Fibroblast of lung (primary cell): ENCODE data around the gene RALBP1. TPM values are rescaled to one million over a fixed set of nuclear protein-coding genes. Genes with fewer than 3 reads are reported as not detected.

Experiments used
- DNase-seq, 2 donors: peaks; one replicate each; pipeline versions ENCODE4 v3.0.0 to v3.0.0-alpha.2; 2010; ENCODE audit warnings: low read depth in 2 of 2
- H2AFZ ChIP-seq: 2 replicates; pipeline ENCODE4 v1.5.1; 2012; ENCODE audit warnings: low read length, control low read depth, inconsistent platforms
- H3K27ac ChIP-seq: 2 replicates; pipeline ENCODE4 v1.5.1; 2011; ENCODE audit warnings: low read length, control low read depth; ENCODE audit not compliant: insufficient read depth
- H3K27me3 ChIP-seq: 2 replicates; pipeline ENCODE4 v1.5.1; 2011; ENCODE audit warnings: mild to moderate bottlenecking, low read length; ENCODE audit not compliant: control insufficient read depth, insufficient read depth
- H3K36me3 ChIP-seq: 2 replicates; pipeline ENCODE4 v1.5.1; 2011; ENCODE audit warnings: low read length; ENCODE audit not compliant: control insufficient read depth, insufficient read depth
- H3K4me1 ChIP-seq: 2 replicates; pipeline ENCODE4 v1.5.1; 2011; ENCODE audit warnings: low read length; ENCODE audit not compliant: control insufficient read depth, insufficient read depth; ENCODE audit errors: extremely low read depth
- H3K4me2 ChIP-seq: 2 replicates; pipeline ENCODE4 v1.5.1; 2011; ENCODE audit warnings: low read length, control low read depth; ENCODE audit not compliant: insufficient read depth; ENCODE audit errors: extremely low read depth
- H3K4me3 ChIP-seq, 4 experiments: fragments of 200-600 bp in 1 of 4; sonication (generic) in 1 of 4; replicated peaks in 1 of 4; 2 replicates each; pipeline ENCODE4 v1.5.1; 2011 to 2016; ENCODE audit warnings: low read length in 4 of 4, low read depth in 3 of 4, mild to moderate bottlenecking in 3 of 4, control low read depth in 2 of 4, inconsistent platforms in 1 of 4, mixed read lengths in 1 of 4; ENCODE audit not compliant: insufficient read depth in 1 of 4; ENCODE audit errors: control extremely low read depth in 1 of 4
- H3K79me2 ChIP-seq: 2 replicates; pipeline ENCODE4 v1.5.1; 2012; ENCODE audit warnings: mild to moderate bottlenecking, low read length, inconsistent platforms; ENCODE audit not compliant: control insufficient read depth, insufficient read depth
- H3K9ac ChIP-seq: 2 replicates; pipeline ENCODE4 v1.5.1; 2011; ENCODE audit warnings: mild to moderate bottlenecking, low read length, control low read depth; ENCODE audit not compliant: insufficient read depth
- H3K9me3 ChIP-seq: 2 replicates; pipeline ENCODE4 v1.5.1; 2012; ENCODE audit warnings: low read depth, low read length; ENCODE audit not compliant: control insufficient read depth, insufficient read depth
- H4K20me1 ChIP-seq: 2 replicates; pipeline ENCODE4 v1.5.1; 2011; ENCODE audit warnings: low read length; ENCODE audit not compliant: control insufficient read depth, insufficient read depth; ENCODE audit errors: extremely low read depth
- CTCF ChIP-seq, 2 donors: IDR thresholded peaks in 1 of 2; conservative IDR thresholded peaks in 1 of 2; 1 replicate in 1 of 2; 2 replicates in 1 of 2; pipeline ENCODE4 v1.5.1; 2011 to 2012; ENCODE audit warnings: low read length in 2 of 2, control low read depth in 1 of 2, inconsistent platforms in 1 of 2, low read depth in 1 of 2, mild to moderate bottlenecking in 1 of 2
- EZH2 ChIP-seq: IDR thresholded peaks from 2 replicates; pipeline ENCODE4 v1.5.1; 2012; ENCODE audit warnings: low read length, control low read depth, mild to moderate bottlenecking; ENCODE audit errors: missing control alignments
- polyA plus RNA-seq, 2 donors: library from polyadenylated mRNA; depleted of rRNA in 1 of 2; stranded (reverse) in 1 of 2; unstranded in 1 of 2; fragments of >200 nt; gene quantifications; 2 replicates each; pipeline ENCODE4 v1.2.1, GENCODE V29; 2011 to 2012; ENCODE audit warnings: missing spikeins in 1 of 2
- total RNA-seq: library from RNA; depleted of rRNA; stranded (reverse); fragments of >200 nt; gene quantifications from 2 replicates; pipeline ENCODE4 v1.2.1, GENCODE V29; 2014

The RALBP1 gene
- total and polyA plus RNA-seq, 2 donors (not counting 1 experiment from before 2014, with no cell fraction given): 72.3 to 72.4 TPM

- Histone ChIP-seq H3K4me1 (no peaks in the 10 kb centered on the region), H3K36me3 (no peaks in the 10 kb centered on the region), H3K4me3 (no peak overlapping the region), H3K4me2 (no peak overlapping the region), H3K79me2 (peaks cover 16% of the 10 kb centered on the region), H2AFZ (no peak overlapping the region), H3K9me3 (no peaks in the 10 kb centered on the region), H4K20me1 (no peaks in the 10 kb centered on the region), H3K9ac (no peak overlapping the region), H3K27ac (no peak overlapping the region), H3K27me3 (no peaks in the 10 kb centered on the region)
- peak in 1 of 2 donors; percentile 53 for DNase-seq
- TF ChIP-seq CTCF (conservative IDR thresholded peaks at IDR 0.05 in 1 of 2, IDR thresholded peaks at IDR 0.05 in 1 of 2; ENCODE audit: low read depth in 1 of 2, low read length in 2 of 2) (no peak), EZH2 (no peak)
These were observed 30.9 kb downstream of the RALBP1 start for GRCh38 chr18:9506046-9506792.

GRCh38 chr18:9507565-9508088 lies 32.3 kb downstream of the RALBP1 start:
- Histone ChIP-seq H4K20me1 (no peaks in the 10 kb centered on the region), H3K9ac (no peak overlapping the region), H3K9me3 (no peaks in the 10 kb centered on the region), H3K27me3 (no peaks in the 10 kb centered on the region), H3K27ac (no peak overlapping the region), H3K4me3 (no peak overlapping the region), H3K4me1 (no peaks in the 10 kb centered on the region), H2AFZ (no peak overlapping the region), H3K36me3 (no peaks in the 10 kb centered on the region), H3K79me2 (peaks cover 16% of the 10 kb centered on the region), H3K4me2 (no peak overlapping the region)
- DNase-seq: no peak
- TF ChIP-seq EZH2 (no peak), CTCF (conservative IDR thresholded peaks at IDR 0.05 in 1 of 2, IDR thresholded peaks at IDR 0.05 in 1 of 2; ENCODE audit: low read depth in 1 of 2, low read length in 2 of 2) (no peak)

- DNase-seq: no peak
- no peak overlapping the region for H3K4me3 ChIP-seq
- no peak overlapping the region for H3K9ac ChIP-seq
- no peaks in the 10 kb centered on the region for H4K20me1 ChIP-seq
- H3K27me3 ChIP-seq: no peaks in the 10 kb centered on the region
- no peaks in the 10 kb centered on the region for H3K36me3 ChIP-seq
- H3K9me3 ChIP-seq: no peaks in the 10 kb centered on the region
- no peak overlapping the region for H2AFZ ChIP-seq
- peaks cover 18% of the 10 kb centered on the region for H3K79me2 ChIP-seq
- no peaks in the 10 kb centered on the region for H3K4me1 ChIP-seq
- H3K27ac ChIP-seq: no peak overlapping the region
- no peak overlapping the region for H3K4me2 ChIP-seq
- TF ChIP-seq EZH2 (no peak), CTCF (conservative IDR thresholded peaks at IDR 0.05 in 1 of 2, IDR thresholded peaks at IDR 0.05 in 1 of 2; ENCODE audit: low read depth in 1 of 2, low read length in 2 of 2) (no peak)
These were observed 33.2 kb downstream of the RALBP1 start for GRCh38 chr18:9508446-9509025.
